Heart left ventricle (tissue), 16 donors: Measurements from ENCODE around the gene C2orf81. TPM values are rescaled to one million over a fixed set of nuclear protein-coding genes. Genes with fewer than 3 reads are reported as not detected.
"Not testable (repeated sequence)": the region's sequence is repeated elsewhere in the genome, so short reads cannot be mapped to it uniquely, and the experiment has no call there.

ENCODE experiments used
- ATAC-seq, 4 donors: fragments of 200-7000 bp; cut with Tn5 transposase; one replicate each; pipeline ENCODE4 v1.9.1; 2020 to 2022; ENCODE audit warnings: moderate library complexity in 4 of 4, mild to moderate bottlenecking in 3 of 4, moderate number of reproducible peaks in 1 of 4
- DNase-seq, 5 donors: peaks; one replicate each; pipeline ENCODE4 v3.0.0-alpha.2; 2020
- H3K27ac ChIP-seq, 12 donors: fragments of 200-600 bp; sonication (generic) in 4 of 12; one replicate each; pipeline versions ENCODE4 v1.5.0 to v1.8.0; 2016 to 2022; ENCODE audit warnings: mild to moderate bottlenecking in 2 of 12
- H3K27me3 ChIP-seq, 9 donors: fragments of 200-600 bp; sonication (generic) in 2 of 9; one replicate each; pipeline versions ENCODE4 v1.5.1 to v1.8.0; 2016 to 2022; ENCODE audit warnings: mild to moderate bottlenecking in 3 of 9
- H3K36me3 ChIP-seq, 9 donors: fragments of 200-600 bp; sonication (generic) in 2 of 9; one replicate each; pipeline versions ENCODE4 v1.5.0 to v1.8.0; 2018 to 2022; ENCODE audit warnings: mild to moderate bottlenecking in 2 of 9
- H3K4me1 ChIP-seq, 12 donors: fragments of 200-600 bp; sonication (generic) in 4 of 12; one replicate each; pipeline versions ENCODE4 v1.5.0 to v1.8.0; 2016 to 2022; ENCODE audit warnings: mild to moderate bottlenecking in 3 of 12
- H3K4me3 ChIP-seq, 12 donors: fragments of 200-600 bp; sonication (generic) in 4 of 12; one replicate each; pipeline versions ENCODE4 v1.5.0 to v1.8.0; 2017 to 2022; ENCODE audit warnings: mild to moderate bottlenecking in 9 of 12, moderate library complexity in 4 of 12
- H3K9me3 ChIP-seq, 12 donors: fragments of 200-600 bp; sonication (generic) in 4 of 12; one replicate each; pipeline versions ENCODE4 v1.5.0 to v1.8.0; 2016 to 2022; ENCODE audit warnings: mild to moderate bottlenecking in 1 of 12
- CTCF ChIP-seq, 12 donors: fragments of 200-600 bp; sonication (generic) in 4 of 12; IDR thresholded peaks; one replicate each; pipeline versions ENCODE4 v1.5.0 to v1.8.0; 2018 to 2022; ENCODE audit warnings: antibody characterized with exemption in 12 of 12, mild to moderate bottlenecking in 5 of 12
- POLR2A ChIP-seq, 2 donors: fragments of 450-650 bp; IDR thresholded peaks; one replicate each; pipeline ENCODE4 v1.6.1; 2017; ENCODE audit warnings: antibody characterized with exemption in 2 of 2, mild to moderate bottlenecking in 2 of 2, moderate library complexity in 2 of 2
- WGBS, 4 donors: extraction: QIAGEN DNeasy Blood & Tissue Kit in 2 of 4; methylation state at CpG; one replicate each; pipeline versions ENCODE4 v1.1.5 to v1.1.7; 2013 to 2018; 5-methylcytosine and 5-hydroxymethylcytosine counted together
- intact Hi-C, 10 donors: fragments of 100-400 bp; cut with DNase I; formaldehyde crosslinking; loops; one replicate each; pipeline versions ENCODE4 v1.11.1 to v1.14.2; 2022
- long read RNA-seq, 3 donors: library from polyadenylated mRNA; unstranded; transcript quantifications; one replicate each; pipeline ENCODE4 v2.0.0, GENCODE V29; 2020 to 2021
- polyA plus RNA-seq, 2 donors: library from polyadenylated mRNA; stranded (reverse); fragments of 200-250 nt; gene quantifications; one replicate each; pipeline ENCODE4 v1.2.3, GENCODE V29; 2013
- total RNA-seq, 9 donors: library from RNA; depleted of rRNA in 2 of 9; stranded (reverse); fragments of >200 nt in 2 of 9; fragmentation: NEBNext Ultra II Directional in 3 of 9; extraction: Animal tissue kit (Norgen Biotek cat#: 25700) in 3 of 9; gene quantifications; one replicate each; pipeline versions ENCODE4 v1.1.0 to v1.2.4, GENCODE V29; 2016 to 2023
- donor health status: ischemic (EF 13 %, LVEDD 7.1; RV severe dilation, severe dysfunction).
- donor health status: healthy with polysubstance abuse.
- donor health status: DM: no; HTN: yes; CAD: no.
- donor health status: DM: no; HTN: no; CAD: no.
- donor health status: ischemic (EF 25% LVEDD 6.9; RV normal size, moderate dysfunction).
- donor health status: ischemic (EF 25% LVEDD 5.7; RV mildly dilated, moderate dysfunction).
- donor health status: healthy.
- donor health status: DM: yes; HTN: yes; CAD: no.
- donor health status: ischemic (EF 35%, LVEDD 5.7; RV mildly dilated, moderate dysfunction).
- donor health status: nonischemic (EF 11% LVEDD 7.7; RV severe dilation, severe dysfunction).
- donor health status: DM: yes; HTN: yes; CAD: no.
- donor health status: PGD.
- donor health status: ischemic (EF 29% LVEDD 5.4; RV normal size, mild dysfunction).
- donor health status: nonischemic (EF 23%, LVEDD 6.1; RV moderate dilation, normal function).

Gene C2orf81
- 1 to 10 TPM in 3 of 9 donors, under 1 TPM in 6; 0.48 to 2.3 (median 0.85) TPM for total RNA-seq
- 1 to 10 TPM in 1 of 2 donors, under 1 TPM in 1; 0.91 to 1.1 TPM for polyA plus RNA-seq
- long read RNA-seq, donor 1, partial matches to known transcripts = 0 of 1 reads
- long read RNA-seq, donor 1, other reads (novel, unspliced or antisense) = 0 of 1 reads
- long read RNA-seq, donor 2, partial matches to known transcripts = 0 of 3 reads
- long read RNA-seq, donor 2, other reads (novel, unspliced or antisense) = 0 of 3 reads
- long read RNA-seq, donor 3 = 0 reads

- peak within 1 kb of the TSS; percentile 47 to 79 (median 66) for H3K4me3 ChIP-seq
- ATAC-seq = peak; percentile 62 to 90 (median 89)
- TF ChIP-seq CTCF (IDR thresholded peaks at IDR 0.05) = no peak
- TF ChIP-seq POLR2A (IDR thresholded peaks at IDR 0.05) = peak in 1 of 2 donors; percentile 55
- peaks cover 0 to 18% (median 10%) of the 10 kb centered on the region in 9 donors for H3K36me3 ChIP-seq
- no peaks in the 10 kb centered on the region for H3K27me3 ChIP-seq
- H3K27ac ChIP-seq = peak within 1 kb of the TSS in 10 of 12 donors; percentile 21 to 73 (median 47)
- intact Hi-C loops = no loop called here
- peaks cover 0 to 33% (median 14%) of the 10 kb centered on the region in 12 donors for H3K4me1 ChIP-seq
- WGBS, 4 donors = 0 to 2% (median 1%) methylated on average over 29 to 57 of the region's 57 CpGs
- peak; percentile 88 to 94 (median 90) for DNase-seq
- no peaks in the 10 kb centered on the region for H3K9me3 ChIP-seq
Measured at GRCh38 chr2:74421221-74421870, at the start of gene C2orf81, which contains the start of gene WDR54. Gene C2orf81, minus strand, starts transcription at chr2:74421619. Its CDS starts 59 bp downstream, at chr2:74421560. Gene WDR54, plus strand, starts transcription at chr2:74421730. Its CDS starts 424 bp downstream, at chr2:74422154.

GRCh38 chr2:74470742-74471141, 49.3 kb upstream of the C2orf81 start:
- WGBS, 4 donors = 95 to 97% (median 95%) methylated on average over 12 of the region's 12 CpGs
- Histone ChIP-seq H3K4me1 (peaks cover 4 to 35% (median 26%) of the 10 kb centered on the region in 12 donors), H3K36me3 (peaks cover 0 to 22% (median 14%) of the 10 kb centered on the region in 9 donors), H3K27ac (peak overlapping the region in 1 of 12 donors; percentile 91)
- H3K27me3 ChIP-seq, H3K4me3 ChIP-seq, H3K9me3 ChIP-seq, ATAC-seq, intact Hi-C loops, DNase-seq: not testable (repeated sequence)

- TF ChIP-seq POLR2A (IDR thresholded peaks at IDR 0.05) (no peak), CTCF (IDR thresholded peaks at IDR 0.05) (no peak)
- H3K27ac ChIP-seq = peak overlapping the region in 10 of 12 donors; percentile 9 to 93 (median 89)
- peaks cover 5 to 23% (median 15%) of the 10 kb centered on the region in 12 donors for H3K4me1 ChIP-seq
- H3K9me3 ChIP-seq = no peaks in the 10 kb centered on the region
- peak overlapping the region; percentile 61 to 99 (median 90) for H3K4me3 ChIP-seq
- peak in 2 of 4 donors; percentile 1 to 5 for ATAC-seq
- peaks cover 0 to 24% (median 22%) of the 10 kb centered on the region in 9 donors for H3K36me3 ChIP-seq
- intact Hi-C loops = no loop called here
- no peak for DNase-seq
- no peaks in the 10 kb centered on the region for H3K27me3 ChIP-seq
- WGBS, 4 donors = 4 to 8% (median 7%) methylated on average over 9 to 13 of the region's 13 CpGs
Measured at GRCh38 chr2:74464406-74464805, 43.0 kb upstream of the C2orf81 start.

GRCh38 chr2:74462786-74463105, 41.3 kb upstream of the C2orf81 start:
- TF ChIP-seq CTCF (IDR thresholded peaks at IDR 0.05) (no peak), POLR2A (IDR thresholded peaks at IDR 0.05) (no peak)
- no peak overlapping the region for H3K4me3 ChIP-seq
- WGBS, 4 donors = 78 to 88% (median 82%) methylated on average over 4 of the region's 4 CpGs
- H3K9me3 ChIP-seq = no peaks in the 10 kb centered on the region
- intact Hi-C loops = no loop called here
- peaks cover 5 to 32% (median 23%) of the 10 kb centered on the region in 12 donors for H3K4me1 ChIP-seq
- peaks cover 0 to 24% (median 22%) of the 10 kb centered on the region in 9 donors for H3K36me3 ChIP-seq
- H3K27me3 ChIP-seq = no peaks in the 10 kb centered on the region
- no peak overlapping the region for H3K27ac ChIP-seq
- no peak for ATAC-seq
- DNase-seq = no peak
